HepG2 (cell line): ENCODE results near the gene MYO1B. TPM values are rescaled to one million over a fixed set of nuclear protein-coding genes. Genes with fewer than 3 reads are reported as not detected.

Experiments used
- ATAC-seq: fragments of 200-7000 bp; cut with Tn5 transposase; 3 replicates; pipeline ENCODE4 v1.9.1; 2020; ENCODE audit warnings: mild to moderate bottlenecking, moderate library complexity
- BruUV-seq: library from RNA; stranded (reverse); fragments of 400-500 nt; replicated peaks from 2 replicates; lab custom pipeline; 2021; lab: Mats Ljungman, UMichigan
- CTCF ChIA-PET: fragments of 300-600 bp; formaldehyde crosslinking; extraction: SDS; loops from one replicate; lab custom pipeline; 2021; ENCODE audit warnings: low total read pairs, inconsistent platforms, low intra/inter-chr PET ratio; lab: Yijun Ruan, JAX
- POLR2A ChIA-PET: fragments of 350-600 bp; sonication (Branson Sonifier 250); formaldehyde crosslinking; loops from one replicate; lab custom pipeline; 2020; ENCODE audit warnings: antibody characterized with exemption, inconsistent platforms; lab: Yijun Ruan, JAX
- DNase-seq: peaks from one replicate; pipeline ENCODE4 v3.0.0-alpha.2; 2015; ENCODE audit warnings: low spot score
- FAIRE-seq: peaks from 3 replicates; lab custom pipeline; 2011; peaks lifted over from hg19 to GRCh38; lab: Jason Lieb, UNC
- H2AFZ ChIP-seq: one replicate; pipeline ENCODE4 v1.6.1; 2011; ENCODE audit warnings: low read length, inconsistent platforms
- H3K27ac ChIP-seq: fragments of 300-600 bp; 3 replicates; pipeline ENCODE4 v1.8.0; 2011; ENCODE audit warnings: mixed run types, mild to moderate bottlenecking, mixed read lengths, low read length, inconsistent platforms; ENCODE audit not compliant: insufficient read depth; ENCODE audit errors: extremely low read length
- H3K27me3 ChIP-seq, 2 experiments: fragments of 200-600 bp in 1 of 2; 2 replicates in 1 of 2; 3 replicates in 1 of 2; pipeline versions ENCODE4 v1.6.0 to v1.8.0; 2011; ENCODE audit warnings: low read length in 2 of 2, mild to moderate bottlenecking in 2 of 2, moderate library complexity in 2 of 2, inconsistent platforms in 1 of 2; ENCODE audit not compliant: insufficient read depth in 2 of 2, control insufficient read depth in 1 of 2
- H3K36me3 ChIP-seq, 2 experiments: fragments of 200-600 bp in 1 of 2; replicated peaks in 1 of 2; 2 replicates in 1 of 2; 3 replicates in 1 of 2; pipeline versions ENCODE4 v1.5.1 to v1.8.0; 2011; ENCODE audit warnings: low read length in 2 of 2, inconsistent platforms in 1 of 2; ENCODE audit not compliant: insufficient read depth in 2 of 2, control insufficient read depth in 1 of 2
- H3K4me1 ChIP-seq: 2 replicates; pipeline ENCODE4 v1.5.1; 2012; ENCODE audit warnings: low read length, inconsistent platforms; ENCODE audit not compliant: insufficient read depth
- H3K4me2 ChIP-seq: 2 replicates; pipeline ENCODE4 v1.6.0; 2011; ENCODE audit warnings: low read depth, low read length, inconsistent platforms
- H3K4me3 ChIP-seq, 3 experiments: fragments of 200-600 bp in 1 of 3; sonication (generic), shearing (Covaris generic) in 1 of 3; replicated peaks in 1 of 3; 2 replicates each; pipeline ENCODE4 v1.5.1; 2011 to 2016; ENCODE audit warnings: low read length in 3 of 3, inconsistent platforms in 2 of 3, low read depth in 2 of 3, mild to moderate bottlenecking in 2 of 3, control low read depth in 1 of 3, mixed read lengths in 1 of 3; ENCODE audit not compliant: insufficient read depth in 1 of 3
- H3K79me2 ChIP-seq: one replicate; pipeline ENCODE4 v1.6.1; 2011; ENCODE audit warnings: low read length, inconsistent platforms; ENCODE audit not compliant: insufficient read depth
- H3K9ac ChIP-seq: 2 replicates; pipeline ENCODE4 v1.6.0; 2011; ENCODE audit warnings: mild to moderate bottlenecking, low read depth, low read length, inconsistent platforms; ENCODE audit not compliant: insufficient read depth
- H3K9me3 ChIP-seq: 2 replicates; pipeline ENCODE4 v1.5.1; 2012; ENCODE audit warnings: mild to moderate bottlenecking, low read length
- H4K20me1 ChIP-seq: 2 replicates; pipeline ENCODE4 v1.6.0; 2011; ENCODE audit warnings: inconsistent platforms, mild to moderate bottlenecking, low read length, moderate library complexity; ENCODE audit not compliant: insufficient read depth
- BCL3 ChIP-seq: sonication (generic); formaldehyde crosslinking; IDR thresholded peaks from 2 replicates; pipeline ENCODE4 v1.5.1; 2020; ENCODE audit warnings: mild to moderate bottlenecking, missing genetic modification reagents, moderate library complexity
- CHD4 ChIP-seq: fragments of 200-600 bp; sonication (generic); IDR thresholded peaks from 2 replicates; pipeline ENCODE4 v1.7.0; 2017; ENCODE audit warnings: mild to moderate bottlenecking, low read length, borderline replicate concordance
- MAFF ChIP-seq: IDR thresholded peaks from 2 replicates; pipeline ENCODE4 v1.6.1; 2011; ENCODE audit warnings: low read depth, low read length, improper control_type of control experiment
- NFKB2 ChIP-seq: sonication (generic); formaldehyde crosslinking; IDR thresholded peaks from 2 replicates; pipeline ENCODE4 v1.4.0; 2020; ENCODE audit warnings: missing genetic modification reagents, borderline replicate concordance
- NONO ChIP-seq, 2 experiments: fragments of 450-650 bp in 1 of 2; sonication (generic) in 1 of 2; formaldehyde crosslinking in 1 of 2; IDR thresholded peaks in 1 of 2; conservative IDR thresholded peaks in 1 of 2; 2 replicates each; pipeline versions ENCODE4 v1.6.1 to v1.8.0; 2017 to 2022; ENCODE audit warnings: mild to moderate bottlenecking in 1 of 2, missing genetic modification reagents in 1 of 2, moderate library complexity in 1 of 2
- NR1H2 ChIP-seq: sonication (generic); formaldehyde crosslinking; IDR thresholded peaks from 2 replicates; pipeline ENCODE4 v1.8.1; 2022; ENCODE audit warnings: low read depth, missing genetic modification reagents, borderline replicate concordance
- SP140L ChIP-seq: sonication (generic); formaldehyde crosslinking; IDR thresholded peaks from 2 replicates; pipeline ENCODE4 v1.4.0; 2020; ENCODE audit warnings: missing genetic modification reagents, borderline replicate concordance
- STAT5B ChIP-seq: sonication (generic); formaldehyde crosslinking; IDR thresholded peaks from 2 replicates; pipeline ENCODE4 v1.4.0; 2020; ENCODE audit warnings: missing genetic modification reagents
- ZNF136 ChIP-seq: sonication (generic); formaldehyde crosslinking; IDR thresholded peaks from 2 replicates; pipeline ENCODE4 v1.8.1; 2022; ENCODE audit warnings: low read depth, mild to moderate bottlenecking, moderate library complexity, missing genetic modification reagents
- ZNF749 ChIP-seq: sonication (generic); formaldehyde crosslinking; IDR thresholded peaks from 2 replicates; pipeline ENCODE4 v1.8.0; 2022; ENCODE audit warnings: mild to moderate bottlenecking, missing genetic modification reagents, moderate library complexity, borderline replicate concordance
- ZNF766 ChIP-seq: sonication (generic); formaldehyde crosslinking; IDR thresholded peaks from 2 replicates; pipeline ENCODE4 v1.5.0; 2020; ENCODE audit warnings: missing genetic modification reagents, borderline replicate concordance
- ZNF776 ChIP-seq: sonication (generic); formaldehyde crosslinking; IDR thresholded peaks from 2 replicates; pipeline ENCODE4 v1.4.0; 2020; ENCODE audit warnings: mild to moderate bottlenecking, missing genetic modification reagents
- ZNF816 ChIP-seq: sonication (generic); formaldehyde crosslinking; IDR thresholded peaks from 2 replicates; pipeline ENCODE4 v1.8.0; 2022; ENCODE audit warnings: missing genetic modification reagents, mild to moderate bottlenecking, borderline replicate concordance
- WGBS: methylation state at CpG from one replicate; pipeline ENCODE4 v1.1.6; 2017; ENCODE audit warnings: low lambda C conversion rate; 5-methylcytosine and 5-hydroxymethylcytosine counted together
- in situ Hi-C: cut with HindIII; loops from 2 replicates; pipeline ENCODE4 v1.10.0; 2017; ENCODE audit warnings: low pct_unique_long_range_greater_than_20kb; ENCODE audit not compliant: extremely low pct_ligation_motif_present
- intact Hi-C: fragments of 100-400 bp; cut with micrococcal nuclease; formaldehyde crosslinking; loops from one replicate; pipeline ENCODE4 v1.10.0; 2022; ENCODE audit not compliant: unreplicated experiment
- polyA plus RNA-seq, 8 experiments: library from polyadenylated mRNA; depleted of rRNA in 3 of 8; stranded (reverse) in 7 of 8; unstranded in 1 of 8; fragments of >200 nt; fragmentation: Illumina TruSeq in 4 of 8; extraction: Trizol in 4 of 8; gene quantifications; 2 replicates each; pipeline versions ENCODE4 v1.2.1 to v1.2.3, GENCODE V29; 2011 to 2016; ENCODE audit warnings: low read depth in 4 of 8, missing spikeins in 1 of 8, mixed read lengths in 1 of 8; ENCODE audit not compliant: insufficient read depth in 1 of 8
- total RNA-seq, 5 experiments: library from RNA; depleted of rRNA; stranded (reverse); fragments of >200 nt; fragmentation: Illumina TruSeq; extraction: Trizol; gene quantifications; 2 replicates each; pipeline ENCODE4 v1.2.3, GENCODE V29; 2016; ENCODE audit warnings: low read depth in 1 of 5

MYO1B gene
- total and polyA plus RNA-seq, 2 of the 13 experiments (the other 11 are each of a cell fraction or from before 2014, with no cell fraction given): 36.9 to 89.8 TPM

- DNase-seq: no peak
- H3K4me2 ChIP-seq: no peak overlapping the region
- no peaks in the 10 kb centered on the region for H3K79me2 ChIP-seq
- H3K27me3 ChIP-seq: no peaks in the 10 kb centered on the region
- intact Hi-C loops: loop anchor here (1.0 kb wide), 1 partner anchor 23 kb away; no protein-coding TSS in a partner anchor
- H3K4me3 ChIP-seq: no peak overlapping the region
- 0 out of 2 replicates have a peak, but pooled peaks cover 2% of the 10 kb centered on the region for H4K20me1 ChIP-seq
- 92% methylated on average over 6 of the region's 6 CpGs for WGBS
- TF ChIP-seq SP140L (no peak), NFKB2 (CRISPR knock-in tag) (no peak), STAT5B (CRISPR knock-in tag) (no peak), BCL3 (CRISPR knock-in tag) (no peak), ZNF816 (CRISPR knock-in tag) (no peak), NR1H2 (CRISPR knock-in tag) (no peak), ZNF766 (CRISPR knock-in tag) (no peak), ZNF776 (CRISPR knock-in tag) (no peak), MAFF (no peak), ZNF136 (no peak), CHD4 (no peak), NONO (IDR thresholded peaks at IDR 0.05) (no peak), NONO (CRISPR knock-in tag; conservative IDR thresholded peaks at IDR 0.05) (no peak), ZNF749 (CRISPR knock-in tag) (no peak)
- H3K36me3 ChIP-seq: peaks cover 22 to 70% of the 10 kb centered on the region in 2 experiments
- no peak for ATAC-seq
- no peak for FAIRE-seq
- no TSS peak for BruUV-seq
- no peak overlapping the region for H3K9ac ChIP-seq
- in situ Hi-C loops: loop anchor here (10.0 kb wide), 1 partner anchor 141 kb away; the partner anchor contains the start of gene MYO1B
- H3K9me3 ChIP-seq: no peaks in the 10 kb centered on the region
- H3K27ac ChIP-seq: no peak overlapping the region
- peaks cover 16% of the 10 kb centered on the region for H3K4me1 ChIP-seq
- CTCF ChIA-PET: no interaction called here
- POLR2A ChIA-PET: no interaction called here
- H2AFZ ChIP-seq: no peak overlapping the region
These were observed 140.4 kb downstream of the MYO1B start for GRCh38 chr2:191385416-191386160.
